ENCODE measurements around the gene ACHE.
"Not testable (repeated sequence)": the region's sequence is repeated elsewhere in the genome, so short reads cannot be mapped to it uniquely, and the experiment has no call there.

Gene ACHE

DNA sequence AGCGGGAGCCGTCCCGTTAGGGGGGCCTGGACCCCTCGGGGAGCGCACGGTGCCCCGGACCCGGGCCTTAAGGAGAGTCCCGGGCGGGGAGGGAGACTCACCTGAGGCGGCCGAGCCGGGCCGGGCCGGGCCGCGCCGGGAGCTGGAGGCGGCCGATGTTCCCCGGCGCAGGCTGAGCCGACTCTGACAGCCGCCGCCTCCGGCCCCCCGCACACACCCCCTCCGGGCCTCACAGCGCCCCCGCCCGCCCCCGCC is at the start of gene ACHE:
Gene ACHE (minus strand): TSS at position 188 of the 255 bp plus-strand sequence. CDS start 1,656 bp downstream, outside the sequence.
- DNase-seq (ENCODE audit: low read depth): no peak

- no peak for DNase-seq (ENCODE audit: low read depth)
These were observed 48.5 kb upstream of the ACHE start for GRCh38 chr7:100944138-100944537.

GRCh38 chr7:100943693-100944092 is 48.0 kb upstream of the ACHE start:
- DNase-seq (ENCODE audit: low read depth): no peak

- no peak for DNase-seq (ENCODE audit: low read depth)
These were observed 46.5 kb upstream of the ACHE start for GRCh38 chr7:100942045-100942774.

GRCh38 chr7:100936167-100936566 is 40.5 kb upstream of the ACHE start:
- DNase-seq (ENCODE audit: low read depth): not testable (repeated sequence)

GRCh38 chr7:100935381-100935780 is 39.7 kb upstream of the ACHE start:
- not testable (repeated sequence) for DNase-seq (ENCODE audit: low read depth)

DNA sequence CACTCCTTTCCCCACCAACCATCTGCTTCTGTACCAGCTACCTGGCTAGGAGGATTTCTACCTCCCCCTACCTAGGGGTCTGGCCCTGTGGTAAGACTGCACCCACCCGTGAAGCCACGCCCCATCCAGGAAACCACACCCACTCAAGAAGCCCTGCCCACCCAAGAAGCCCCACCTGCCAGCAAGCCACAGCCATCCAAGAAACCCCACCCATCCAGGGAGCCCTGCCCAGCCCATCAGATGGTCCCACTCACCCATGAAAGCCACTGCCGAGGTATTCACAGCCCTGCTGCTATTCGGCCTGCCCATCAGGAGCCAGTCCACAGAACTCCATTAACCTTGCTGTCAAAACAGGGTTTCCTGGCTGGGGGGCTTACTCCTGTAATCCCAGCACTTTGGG is 38.0 kb upstream of the ACHE start:
- no peak for DNase-seq (ENCODE audit: low read depth)

DNA sequence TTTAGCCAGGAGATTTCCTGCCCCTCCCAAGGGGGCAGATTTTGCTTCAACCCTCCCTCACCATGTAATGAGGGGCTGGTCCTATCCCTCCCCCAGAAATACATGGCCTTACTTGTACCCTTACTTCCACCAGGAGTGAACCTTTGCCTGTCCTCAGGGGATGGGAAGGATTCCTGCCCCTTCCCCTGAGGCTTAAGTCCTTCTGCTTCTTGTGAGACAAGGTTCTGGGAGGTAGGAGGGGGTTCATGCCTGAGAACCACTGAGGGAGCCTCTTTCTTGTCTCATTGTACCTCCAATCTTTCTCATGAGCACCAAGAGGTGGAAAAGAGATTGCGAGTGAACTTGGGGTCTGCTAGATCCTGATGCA is 34.1 kb upstream of the ACHE start:
- no peak for DNase-seq (ENCODE audit: low read depth)

GRCh38 chr7:100923616-100924015 is 27.9 kb upstream of the ACHE start:
- DNase-seq (ENCODE audit: low read depth): not testable (repeated sequence)

- DNase-seq (ENCODE audit: low read depth): no peak
These were observed 25.4 kb upstream of the ACHE start for GRCh38 chr7:100921039-100921438.

DNA sequence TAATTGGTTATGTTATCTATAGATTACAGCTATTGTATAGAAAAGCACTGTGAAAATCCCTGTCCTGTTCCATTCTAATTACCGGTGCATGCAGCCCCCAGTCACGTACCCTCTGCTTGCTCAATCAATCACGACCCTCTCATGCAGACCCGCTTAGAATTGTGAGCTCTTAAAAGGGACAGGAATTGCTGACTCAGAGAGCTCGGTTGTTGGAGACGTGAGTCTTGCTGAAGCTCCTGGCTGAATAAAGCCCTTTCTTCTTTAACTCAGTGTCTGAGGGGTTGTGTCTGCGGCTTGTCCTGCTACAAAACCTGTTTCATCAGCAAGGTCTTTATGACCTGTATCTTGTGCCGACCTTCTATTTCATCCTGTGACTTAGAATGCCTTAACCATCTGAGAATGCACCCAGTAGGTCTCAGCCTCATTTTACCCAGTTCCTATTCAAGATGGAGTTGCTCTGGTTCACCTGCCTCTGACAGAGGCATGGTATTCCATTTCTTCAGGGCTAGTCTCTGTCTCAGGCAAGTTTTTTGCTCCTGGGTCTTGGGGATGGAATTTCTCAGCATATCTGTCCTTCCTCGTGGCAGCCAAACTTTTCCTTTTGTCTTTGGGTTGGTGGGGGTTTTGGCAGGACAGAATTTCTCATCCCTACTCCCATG is 24.2 kb upstream of the ACHE start:
- DNase-seq (ENCODE audit: low read depth): not testable (repeated sequence)

GRCh38 chr7:100919335-100919734 is 23.6 kb upstream of the ACHE start:
- not testable (repeated sequence) for DNase-seq (ENCODE audit: low read depth)

GRCh38 chr7:100914879-100915447 is 19.3 kb upstream of the ACHE start:
- no peak for DNase-seq (ENCODE audit: low read depth)

DNA sequence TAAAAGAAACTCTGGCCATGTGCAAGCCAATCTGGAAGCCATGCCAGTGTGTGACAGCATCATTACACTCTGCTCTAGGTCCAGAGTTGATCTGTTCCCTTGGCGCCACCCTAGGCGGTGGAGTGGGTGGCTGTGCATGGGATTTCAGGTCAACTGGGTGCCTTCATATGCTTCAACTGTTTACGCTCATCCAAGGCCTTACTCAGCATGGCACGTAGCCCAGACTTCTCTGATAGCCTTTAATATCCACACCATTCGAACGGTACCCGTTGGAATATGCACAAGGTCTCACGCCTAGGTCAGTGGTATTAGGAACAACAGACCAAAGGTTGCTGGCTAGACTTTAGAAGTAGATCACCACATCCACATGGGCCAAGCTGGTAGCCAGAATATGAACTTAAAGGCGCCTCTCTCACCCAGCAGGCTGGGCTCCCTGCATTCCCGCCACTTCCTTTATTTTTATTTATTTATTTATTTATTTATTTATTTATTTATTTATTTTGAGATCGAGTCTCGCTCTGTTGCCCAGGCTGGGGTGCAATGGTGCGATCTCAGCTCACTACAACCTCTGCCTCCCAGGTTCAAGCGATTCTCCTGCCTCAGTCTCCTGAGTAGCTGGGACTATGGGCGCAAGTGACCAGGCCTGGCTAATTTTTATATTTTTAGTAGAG is 18.7 kb upstream of the ACHE start:
- no peak for DNase-seq (ENCODE audit: low read depth)

GRCh38 chr7:100911484-100911883 is 15.8 kb upstream of the ACHE start:
- DNase-seq (ENCODE audit: low read depth): no peak

DNA sequence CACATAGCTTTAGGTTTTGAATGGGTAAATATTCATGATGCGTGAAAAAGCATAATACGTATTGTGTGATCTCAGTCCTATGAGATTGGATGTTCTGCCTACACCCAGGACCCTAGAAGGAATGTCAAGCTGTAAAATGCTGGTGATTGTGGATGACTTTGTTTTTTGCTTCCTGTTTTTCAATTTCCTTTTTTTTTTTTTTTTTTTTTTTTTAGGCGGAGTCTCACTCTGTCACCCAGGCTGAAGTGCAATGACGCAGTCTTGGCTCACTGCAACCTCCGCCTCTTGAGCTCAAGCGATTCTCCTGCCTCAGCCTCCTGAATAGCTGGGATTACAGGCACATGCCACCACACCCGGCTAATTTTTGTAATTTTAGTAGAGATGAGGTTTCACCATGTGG is 14.8 kb upstream of the ACHE start:
- not testable (repeated sequence) for DNase-seq (ENCODE audit: low read depth)

- DNase-seq (ENCODE audit: low read depth): no peak
These were observed 12.8 kb upstream of the ACHE start for GRCh38 chr7:100908512-100908911.

DNA sequence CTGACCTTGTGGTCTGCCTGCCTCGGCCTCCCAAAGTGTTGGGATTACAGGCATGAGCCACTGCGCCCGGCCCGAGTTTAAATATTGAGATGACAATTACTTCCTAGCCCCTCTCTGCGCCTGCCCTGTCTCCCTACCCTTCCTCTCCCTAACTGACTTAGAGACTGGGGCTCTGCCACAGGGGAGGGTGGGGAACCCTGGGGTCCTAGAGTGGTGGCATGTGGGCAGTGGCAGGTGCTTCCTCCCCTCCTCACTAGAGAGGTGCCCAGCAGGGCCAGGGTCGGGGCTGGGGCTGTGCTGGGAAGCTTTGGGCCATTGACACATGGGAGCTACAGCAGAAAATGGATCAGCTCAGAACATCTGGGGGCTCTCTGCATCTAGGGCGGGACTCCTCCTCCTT is 7.0 kb upstream of the ACHE start:
- no peak for DNase-seq (ENCODE audit: low read depth)

DNA sequence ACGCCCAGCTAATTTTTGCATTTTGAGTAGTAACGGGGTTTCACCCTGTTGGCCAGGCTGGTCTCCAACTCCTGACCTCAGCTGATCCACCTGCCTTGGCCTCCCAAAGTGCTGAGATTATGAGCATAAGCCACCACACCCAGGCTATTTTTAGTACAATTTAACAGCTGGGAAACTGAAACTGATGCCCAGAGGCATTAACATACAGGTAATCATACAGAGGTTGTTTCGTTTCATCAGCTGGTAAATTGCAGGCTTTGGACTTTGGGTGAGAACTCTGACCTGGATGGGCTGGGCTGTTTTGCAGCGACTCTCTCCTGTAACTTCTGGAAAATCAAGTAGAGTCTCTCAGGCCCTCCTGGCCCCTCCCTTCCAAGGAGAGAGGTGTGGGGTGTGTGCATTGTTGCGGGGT is 6.2 kb upstream of the ACHE start:
- DNase-seq (ENCODE audit: low read depth): no peak

GRCh38 chr7:100900978-100901377 is 5.3 kb upstream of the ACHE start:
- no peak for DNase-seq (ENCODE audit: low read depth)

DNA sequence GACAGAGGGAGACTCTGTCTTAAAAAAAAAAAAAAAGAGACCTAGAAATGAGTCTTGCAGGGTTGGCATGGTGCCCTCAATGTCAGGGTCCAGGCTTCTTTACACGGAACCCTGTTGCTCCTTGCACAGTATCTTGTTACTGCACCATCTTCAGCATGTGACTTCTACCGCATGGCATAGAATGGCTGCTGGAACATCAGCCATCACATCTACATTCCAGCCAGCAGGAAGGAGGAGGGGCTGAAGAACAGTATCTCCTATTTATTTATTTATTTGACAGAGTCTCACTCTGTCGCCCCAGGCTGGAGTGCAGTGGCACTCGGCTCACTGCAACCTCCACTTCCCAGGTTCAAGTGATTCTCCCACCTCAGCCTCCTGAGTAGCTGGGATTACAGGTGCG is 3.7 kb upstream of the ACHE start:
- DNase-seq (ENCODE audit: low read depth): no peak

GRCh38 chr7:100897772-100898454 is 2.2 kb upstream of the ACHE start:
- DNase-seq (ENCODE audit: low read depth): no peak

Measured in fibroblast of the conjunctiva (primary cell).